ENCODE measurements around the gene SLC4A1. TPM values are rescaled to one million over a fixed set of nuclear protein-coding genes. Genes with fewer than 3 reads are reported as not detected.

SLC4A1 gene
- total RNA-seq = not detected

GRCh38 chr17:44267818-44268490 is at the start of gene SLC4A1:
TSS of gene SLC4A1 (minus strand) at chr17:44268135. CDS start at chr17:44262866, 5,269 bp downstream.
- Mint-ChIP-seq H3K27ac (no peak within 1 kb of the TSS), H3K4me1 (peaks cover 10% of the 10 kb centered on the region), H3K27me3 (peaks cover under 1% of the 10 kb centered on the region), H3K36me3 (no peaks in the 10 kb centered on the region), H3K9me3 (no peaks in the 10 kb centered on the region), H3K4me3 (no peak within 1 kb of the TSS)
- POLR2A ChIA-PET = no interaction called here
- ATAC-seq (ENCODE audit: low read depth) (no peak), DNase-seq (no peak)

DNA sequence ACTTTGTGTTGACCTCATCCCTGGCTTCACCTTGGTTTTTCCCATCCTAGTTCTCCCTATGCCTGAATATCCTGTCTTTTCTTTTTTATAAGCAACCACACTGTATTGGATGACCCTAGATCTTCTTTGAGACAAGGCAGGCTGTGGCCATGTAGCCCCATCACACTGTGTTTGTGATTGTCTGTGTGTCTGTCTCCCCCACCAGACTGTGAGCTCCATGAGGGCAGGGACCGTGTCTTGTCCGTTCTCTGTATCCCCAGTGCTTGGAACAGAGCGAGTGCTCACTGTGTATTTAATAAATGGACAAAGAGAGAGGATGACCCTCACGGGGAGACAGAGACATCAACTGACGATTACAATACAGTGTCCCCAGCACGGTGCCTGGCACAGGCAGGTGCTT is 49.6 kb upstream of the SLC4A1 start:
- Mint-ChIP-seq H3K9me3 (no peaks in the 10 kb centered on the region), H3K27me3 (peaks cover 33% of the 10 kb centered on the region), H3K27ac (no peak overlapping the region), H3K4me1 (peaks cover 14% of the 10 kb centered on the region), H3K36me3 (peaks cover 10% of the 10 kb centered on the region), H3K4me3 (no peak overlapping the region)
- DNase-seq = no peak
- POLR2A ChIA-PET = interaction anchor here (0.5 to 8.4 kb wide), 4 partner anchors 71 to 837 kb away, joined by 3 to 72 read pairs (median 4); partner anchors contain the start of gene UBTF
- no peak for ATAC-seq (ENCODE audit: low read depth)

DNA sequence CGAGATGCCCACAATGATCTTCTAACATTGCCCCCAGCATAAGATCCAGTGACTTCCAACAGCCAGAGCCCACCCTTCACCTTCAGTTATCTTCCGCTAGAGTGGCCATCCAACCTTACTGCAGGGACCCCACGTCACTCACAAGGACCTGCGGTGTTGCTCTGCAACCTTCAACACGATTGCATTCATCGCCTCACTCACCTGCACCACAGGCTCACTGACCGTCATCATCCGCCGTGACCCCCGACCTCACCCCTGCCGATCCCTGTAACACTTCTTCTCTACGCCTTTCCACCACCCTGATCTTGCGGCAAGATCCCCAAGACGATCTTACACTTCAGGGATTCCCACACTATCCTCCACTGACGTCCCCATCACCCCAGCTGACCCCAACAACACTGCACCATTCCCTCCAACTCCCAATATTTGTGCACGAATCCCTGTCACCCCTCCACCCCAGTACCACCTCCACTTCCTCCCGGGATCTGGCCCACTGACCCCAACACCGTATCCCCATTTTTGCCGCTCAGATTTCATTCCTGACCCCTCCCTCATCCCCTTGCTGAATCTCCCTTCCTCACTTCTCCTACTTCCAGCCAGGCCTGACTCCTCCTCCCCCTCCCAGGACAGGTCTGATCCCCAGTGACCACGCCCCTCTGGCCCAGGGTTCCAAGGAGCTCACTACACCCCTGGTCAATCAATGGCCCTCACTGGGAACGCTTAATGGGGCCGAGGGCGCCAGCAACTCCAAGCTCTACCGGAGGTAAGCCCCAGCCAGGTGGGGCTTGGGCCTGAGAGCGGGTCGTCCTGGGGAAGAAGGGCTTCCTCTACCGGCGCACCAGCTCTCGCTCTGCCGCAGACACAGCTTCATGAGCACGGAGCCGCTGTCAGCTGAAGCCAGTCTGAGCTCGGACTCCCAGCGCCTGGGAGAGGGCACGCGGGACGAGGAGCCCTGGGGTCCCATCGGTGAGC is 48.1 kb upstream of the SLC4A1 start:
- POLR2A ChIA-PET = interaction anchor here (0.8 to 8.4 kb wide), 7 partner anchors 14 to 152 kb away, joined by 3 to 72 read pairs (median 5); partner anchors contain the start of gene UBTF
- H3K27me3 Mint-ChIP-seq = peaks cover 37% of the 10 kb centered on the region
- peaks cover 7% of the 10 kb centered on the region for H3K36me3 Mint-ChIP-seq
- H3K9me3 Mint-ChIP-seq = no peaks in the 10 kb centered on the region
- peak overlapping the region; percentile 7 for H3K27ac Mint-ChIP-seq
- no peak for ATAC-seq (ENCODE audit: low read depth)
- no peak for DNase-seq
- H3K4me3 Mint-ChIP-seq = peak overlapping the region; percentile 77
- peaks cover 12% of the 10 kb centered on the region for H3K4me1 Mint-ChIP-seq

- Mint-ChIP-seq H3K36me3 (peaks cover 7% of the 10 kb centered on the region), H3K4me3 (peak overlapping the region; percentile 77), H3K27me3 (peaks cover 37% of the 10 kb centered on the region), H3K4me1 (peaks cover 12% of the 10 kb centered on the region), H3K27ac (no peak overlapping the region), H3K9me3 (no peaks in the 10 kb centered on the region)
- POLR2A ChIA-PET = interaction anchor here (0.6 to 8.4 kb wide), 7 partner anchors 13 to 96 kb away, joined by 3 to 72 read pairs (median 3); partner anchors contain the start of gene UBTF
- DNase-seq (peak; percentile 59), ATAC-seq (ENCODE audit: low read depth) (peak; percentile 70)
Observed at GRCh38 chr17:44314869-44315661, 47.1 kb upstream of the SLC4A1 start.

DNA sequence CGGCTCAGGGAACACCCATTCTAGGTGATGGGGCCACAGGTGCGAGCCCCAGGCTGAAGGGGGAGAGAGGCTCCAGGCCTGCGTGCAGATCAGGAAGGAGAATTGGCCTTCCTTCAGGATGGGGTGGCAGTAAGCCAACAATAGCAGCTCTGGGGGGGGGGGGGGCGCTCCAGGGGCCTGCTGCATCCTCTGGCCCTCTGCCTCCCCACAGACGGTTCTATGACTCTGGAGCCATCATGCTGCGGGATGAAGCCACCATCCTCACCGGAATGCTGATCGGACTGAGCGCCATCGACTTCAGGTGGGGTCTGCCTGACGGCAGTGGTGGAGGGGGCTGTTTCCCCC is 46.6 kb upstream of the SLC4A1 start:
- Mint-ChIP-seq H3K27ac (no peak overlapping the region), H3K4me3 (peak overlapping the region; percentile 66), H3K9me3 (no peaks in the 10 kb centered on the region), H3K36me3 (peaks cover 7% of the 10 kb centered on the region), H3K4me1 (peaks cover 17% of the 10 kb centered on the region), H3K27me3 (peaks cover 37% of the 10 kb centered on the region)
- POLR2A ChIA-PET = interaction anchor here (1.2 to 8.4 kb wide), 2 partner anchors 74 to 95 kb away, joined by 3 to 72 read pairs; partner anchors contain the start of gene UBTF
- DNase-seq (no peak), ATAC-seq (ENCODE audit: low read depth) (no peak)

DNA sequence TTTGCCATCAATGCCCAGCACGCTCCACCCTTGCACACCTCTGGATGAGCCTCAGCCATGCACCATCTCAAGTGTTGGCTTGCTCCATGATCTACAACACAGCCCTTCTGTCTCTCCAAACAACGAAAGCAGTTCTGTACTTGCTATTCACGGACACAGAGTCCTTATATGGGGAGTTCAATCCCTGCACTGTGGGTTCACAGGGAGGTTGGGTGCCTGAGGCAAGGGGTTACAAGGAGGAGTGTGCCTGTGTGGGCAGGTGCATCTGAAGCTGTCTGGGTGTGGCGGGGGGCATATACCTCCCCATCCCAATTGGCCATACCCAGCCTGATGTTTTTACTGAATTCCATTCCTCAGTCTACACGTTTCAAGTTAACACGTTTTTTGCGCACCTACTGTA is 46.1 kb upstream of the SLC4A1 start:
- Mint-ChIP-seq H3K36me3 (peaks cover 4% of the 10 kb centered on the region), H3K27ac (no peak overlapping the region), H3K27me3 (peaks cover 40% of the 10 kb centered on the region), H3K9me3 (no peaks in the 10 kb centered on the region), H3K4me3 (peak overlapping the region; percentile 59), H3K4me1 (peaks cover 20% of the 10 kb centered on the region)
- DNase-seq (no peak), ATAC-seq (ENCODE audit: low read depth) (no peak)
- POLR2A ChIA-PET = interaction anchor here (1.2 to 8.4 kb wide), 2 partner anchors 73 to 95 kb away, joined by 3 to 72 read pairs; partner anchors contain the start of gene UBTF

DNA sequence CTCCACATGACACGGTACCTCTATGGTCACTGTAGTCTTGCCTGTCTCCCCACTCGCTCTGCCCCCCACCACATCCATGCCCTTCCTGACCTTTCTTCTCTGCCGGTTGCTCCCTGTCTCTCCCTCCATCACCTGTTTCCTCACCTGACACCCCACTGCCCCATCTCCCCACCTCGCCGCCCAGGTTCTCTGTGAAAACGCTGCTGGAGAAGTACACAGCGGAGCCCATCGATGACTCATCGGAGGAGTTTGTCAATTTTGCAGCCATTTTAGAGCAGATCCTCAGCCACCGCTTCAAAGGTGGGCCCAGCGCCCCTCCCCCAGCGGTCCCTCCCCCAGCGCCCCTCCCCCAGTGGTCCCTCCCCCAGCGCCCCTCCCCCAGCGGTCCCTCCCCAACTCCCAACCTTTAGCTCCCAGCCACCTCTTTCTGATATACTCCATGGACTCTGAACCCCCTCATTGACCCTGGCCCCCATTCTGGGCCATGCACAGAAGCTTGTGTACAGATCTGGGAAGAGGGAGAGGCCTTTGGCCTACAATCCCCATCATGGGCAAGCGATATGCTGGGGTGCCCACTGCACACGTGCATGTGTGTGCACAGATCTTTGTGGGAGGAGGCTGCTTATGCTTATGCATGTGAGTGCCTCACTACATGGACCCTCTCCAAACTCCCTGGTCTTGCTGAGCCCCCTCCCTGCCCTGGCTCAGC is 44.6 kb upstream of the SLC4A1 start:
- no peaks in the 10 kb centered on the region for H3K9me3 Mint-ChIP-seq
- ATAC-seq (ENCODE audit: low read depth) (no peak), DNase-seq (no peak)
- H3K27me3 Mint-ChIP-seq = peaks cover 40% of the 10 kb centered on the region
- no peak overlapping the region for H3K4me3 Mint-ChIP-seq
- POLR2A ChIA-PET = no interaction called here
- H3K27ac Mint-ChIP-seq = no peak overlapping the region
- peaks cover 24% of the 10 kb centered on the region for H3K4me1 Mint-ChIP-seq
- H3K36me3 Mint-ChIP-seq = peaks cover 3% of the 10 kb centered on the region

- peaks cover 23% of the 10 kb centered on the region for H3K4me1 Mint-ChIP-seq
- H3K9me3 Mint-ChIP-seq = no peaks in the 10 kb centered on the region
- no peak for ATAC-seq (ENCODE audit: low read depth)
- no peak overlapping the region for H3K4me3 Mint-ChIP-seq
- POLR2A ChIA-PET = interaction anchor here (1.6 kb wide), 1 partner anchor 92 kb away, joined by 5 read pairs; no protein-coding TSS in a partner anchor
- H3K36me3 Mint-ChIP-seq = no peaks in the 10 kb centered on the region
- no peak for DNase-seq
- H3K27ac Mint-ChIP-seq = no peak overlapping the region
- H3K27me3 Mint-ChIP-seq = peaks cover 42% of the 10 kb centered on the region
Observed at GRCh38 chr17:44311562-44312181, 43.7 kb upstream of the SLC4A1 start.

- Mint-ChIP-seq H3K27ac (no peak overlapping the region), H3K36me3 (no peaks in the 10 kb centered on the region), H3K4me3 (no peak overlapping the region), H3K9me3 (no peaks in the 10 kb centered on the region), H3K4me1 (peaks cover 17% of the 10 kb centered on the region), H3K27me3 (peaks cover 42% of the 10 kb centered on the region)
- DNase-seq (no peak), ATAC-seq (ENCODE audit: low read depth) (no peak)
- POLR2A ChIA-PET = interaction anchor here (0.7 to 1.7 kb wide), 3 partner anchors 13 to 101 kb away, joined by 3 to 5 read pairs (median 5); no protein-coding TSS in a partner anchor
Observed at GRCh38 chr17:44310609-44311376, 42.9 kb upstream of the SLC4A1 start.

GRCh38 chr17:44310188-44310587 is 42.3 kb upstream of the SLC4A1 start:
- no peaks in the 10 kb centered on the region for H3K9me3 Mint-ChIP-seq
- H3K27me3 Mint-ChIP-seq = peaks cover 39% of the 10 kb centered on the region
- no peak overlapping the region for H3K4me3 Mint-ChIP-seq
- POLR2A ChIA-PET = interaction anchor here (0.7 to 1.7 kb wide), 3 partner anchors 13 to 100 kb away, joined by 3 to 5 read pairs (median 5); no protein-coding TSS in a partner anchor
- DNase-seq (no peak), ATAC-seq (ENCODE audit: low read depth) (no peak)
- H3K27ac Mint-ChIP-seq = no peak overlapping the region
- peaks cover 13% of the 10 kb centered on the region for H3K4me1 Mint-ChIP-seq
- no peaks in the 10 kb centered on the region for H3K36me3 Mint-ChIP-seq

DNA sequence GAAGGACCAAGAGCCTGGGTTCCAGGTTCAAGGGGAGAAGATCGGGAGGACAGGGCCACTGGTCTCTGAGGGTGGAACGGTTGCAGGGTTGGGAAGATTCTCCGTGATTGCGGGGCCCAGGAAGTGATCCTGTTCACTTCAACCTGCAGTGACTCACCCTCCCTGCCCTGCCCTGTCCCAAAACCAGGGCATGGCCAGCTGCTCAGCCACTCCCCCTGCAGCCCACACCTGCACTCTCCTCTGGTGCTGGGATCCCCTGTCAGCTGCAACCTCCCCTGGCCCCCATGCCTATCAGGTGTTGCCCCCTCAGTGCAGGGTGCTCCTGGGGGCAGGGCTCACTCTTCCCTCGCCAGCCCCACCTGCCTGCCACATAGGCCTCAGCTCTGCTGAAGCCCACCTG is 41.5 kb upstream of the SLC4A1 start:
- Mint-ChIP-seq H3K27me3 (peaks cover 39% of the 10 kb centered on the region), H3K4me1 (peaks cover 13% of the 10 kb centered on the region), H3K4me3 (peak overlapping the region; percentile 48), H3K27ac (no peak overlapping the region), H3K9me3 (no peaks in the 10 kb centered on the region), H3K36me3 (no peaks in the 10 kb centered on the region)
- no peak for ATAC-seq (ENCODE audit: low read depth)
- DNase-seq = no peak
- POLR2A ChIA-PET = interaction anchor here (0.7 to 1.7 kb wide), 3 partner anchors 88 to 99 kb away, joined by 3 to 5 read pairs (median 4); no protein-coding TSS in a partner anchor

Data from activated naive CD8-positive, alpha-beta T cell treated with anti-CD3 and anti-CD28 coated beads, Interleukin-2, amount 10 ng/mL, durations not matched to agents 7 days and 5 days (primary cell).